Measurements from ENCODE around the gene LRRN3. TPM values are rescaled to one million over a fixed set of nuclear protein-coding genes. Genes with fewer than 3 reads are reported as not detected.

LRRN3 gene
- total RNA-seq, 2 experiments from 2014 or later, result 32.5 to 34.8 TPM

GRCh38 chr7:111108000-111108399 is 17.1 kb downstream of the LRRN3 start:
- ChIA-PET POLR2A (interaction anchor here (0.6 kb wide), 1 partner anchor 879 kb away, joined by 3 read pairs; no protein-coding TSS in a partner anchor), CTCF (interaction anchor here (1.0 kb wide), 1 partner anchor 9 kb away, joined by 4 read pairs; no protein-coding TSS in a partner anchor)
- Mint-ChIP-seq H3K36me3 (ENCODE audit: low read depth) (peaks cover 64% of the 10 kb centered on the region), H3K4me1 (ENCODE audit: low read depth) (peaks cover 73% of the 10 kb centered on the region), H3K4me3 (no peak overlapping the region), H3K27me3 (no peaks in the 10 kb centered on the region), H3K27ac (no peak overlapping the region), H3K9me3 (peaks cover 1% of the 10 kb centered on the region)
- TF ChIP-seq CTCF (IDR thresholded peaks at IDR 0.05), result no peak
- DNase-seq, result no peak
- ATAC-seq, result no peak
- intact Hi-C loops (cut with micrococcal nuclease), result no loop called here

DNA sequence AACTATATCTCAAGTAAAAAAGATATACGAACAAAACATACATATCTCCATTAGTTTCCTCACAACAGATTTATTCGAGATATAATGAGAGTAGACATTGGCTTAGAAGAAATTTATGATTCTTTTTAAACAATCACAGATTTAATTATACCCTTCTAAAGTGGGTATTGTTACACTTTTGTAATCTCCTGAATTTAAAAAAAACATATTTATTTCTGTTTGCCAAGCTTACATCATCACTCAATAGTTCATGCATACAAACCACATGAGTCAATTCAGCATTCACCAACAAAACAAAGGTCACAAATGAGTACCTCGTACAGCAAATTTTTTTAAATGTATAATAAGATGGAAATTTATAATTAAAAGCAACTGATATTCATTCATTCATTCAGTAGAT is 17.6 kb downstream of the LRRN3 start:
- H3K27me3 Mint-ChIP-seq, result no peaks in the 10 kb centered on the region
- peak; percentile 45 for ATAC-seq
- H3K4me3 Mint-ChIP-seq, result no peak overlapping the region
- POLR2A ChIA-PET, result interaction anchor here (0.6 to 1.0 kb wide), 3 partner anchors 453 to 1032 kb away, joined by 3 read pairs; no protein-coding TSS in a partner anchor
- TF ChIP-seq CTCF (IDR thresholded peaks at IDR 0.05), result no peak
- CTCF ChIA-PET, result interaction anchor here (1.5 kb wide), 1 partner anchor 10 kb away, joined by 3 read pairs; no protein-coding TSS in a partner anchor
- intact Hi-C loops (cut with micrococcal nuclease), result no loop called here
- H3K27ac Mint-ChIP-seq, result peak overlapping the region; percentile 15
- no peak for DNase-seq
- H3K9me3 Mint-ChIP-seq, result peaks cover 1% of the 10 kb centered on the region
- peaks cover 73% of the 10 kb centered on the region for H3K4me1 Mint-ChIP-seq (ENCODE audit: low read depth)
- peaks cover 62% of the 10 kb centered on the region for H3K36me3 Mint-ChIP-seq (ENCODE audit: low read depth)

DNA sequence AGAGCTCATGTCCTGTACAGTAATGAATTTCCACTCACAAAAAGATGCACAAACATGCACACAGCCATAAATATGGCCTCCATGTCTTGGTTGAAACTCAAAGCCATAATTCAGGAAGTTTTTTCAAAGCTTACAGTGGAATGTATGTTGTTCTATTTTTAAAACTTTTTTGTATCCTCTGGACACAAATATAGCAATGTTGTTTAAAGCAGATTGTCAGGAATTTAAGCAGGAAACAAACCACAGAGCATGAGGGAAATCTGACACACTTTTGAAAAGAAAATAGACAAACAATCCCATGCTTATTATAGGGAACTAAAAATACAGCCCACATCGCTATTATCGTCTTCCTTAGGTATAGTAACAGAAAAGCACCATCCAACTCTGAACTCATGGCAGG is 21.5 kb downstream of the LRRN3 start:
- POLR2A ChIA-PET, result interaction anchor here (0.6 to 1.0 kb wide), 4 partner anchors 14 to 237 kb away, joined by 3 read pairs; partner anchors contain the start of gene LRRN3
- peaks cover 62% of the 10 kb centered on the region for H3K36me3 Mint-ChIP-seq (ENCODE audit: low read depth)
- intact Hi-C loops (cut with micrococcal nuclease), result no loop called here

DNA sequence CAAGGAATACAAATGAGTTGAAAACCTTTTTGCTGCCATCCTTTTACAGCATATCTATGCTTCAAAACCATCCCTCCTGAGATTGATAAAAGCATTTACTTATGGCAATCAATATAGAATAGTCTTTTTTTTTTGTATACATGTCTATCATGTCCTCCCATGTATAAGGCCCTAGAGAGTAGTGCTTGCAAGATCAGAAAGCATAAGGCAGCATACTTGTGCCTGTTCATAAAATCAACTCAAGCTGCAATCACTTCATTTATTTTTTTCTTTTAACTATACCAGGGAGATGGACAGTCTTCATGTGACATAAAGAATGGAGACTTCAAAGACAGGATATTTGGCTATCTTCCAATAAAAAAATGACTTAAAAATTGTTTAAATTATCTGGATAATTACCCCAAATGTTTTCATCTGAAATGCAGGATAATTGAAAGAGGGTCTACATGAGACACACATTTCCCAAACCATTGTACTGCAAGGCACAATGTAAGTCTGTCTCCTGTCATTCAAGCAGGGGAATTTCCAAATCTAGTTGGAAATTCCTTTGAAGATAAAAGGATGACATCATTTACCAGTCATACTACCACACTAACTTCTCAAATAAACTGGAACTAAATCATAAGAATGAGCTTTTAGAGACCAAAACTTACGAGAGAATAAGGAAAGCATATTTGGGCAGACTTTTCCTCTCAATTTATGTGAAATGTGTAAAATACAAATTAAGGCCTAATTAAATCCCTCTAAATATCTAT is 22.5 kb downstream of the LRRN3 start:
- H3K9me3 Mint-ChIP-seq, result peaks cover 1% of the 10 kb centered on the region
- DNase-seq (no peak), ATAC-seq (peak; percentile 76)
- TF ChIP-seq CTCF (IDR thresholded peaks at IDR 0.05), result no peak
- CTCF ChIA-PET, result interaction anchor here (3.2 kb wide), 1 partner anchor 15 kb away, joined by 17 read pairs; no protein-coding TSS in a partner anchor
- H3K4me3 Mint-ChIP-seq, result no peak overlapping the region
- POLR2A ChIA-PET, result interaction anchor here (0.6 kb wide), 1 partner anchor 21 kb away, joined by 3 read pairs; no protein-coding TSS in a partner anchor
- intact Hi-C loops (cut with micrococcal nuclease), result no loop called here
- H3K36me3 Mint-ChIP-seq (ENCODE audit: low read depth), result peaks cover 67% of the 10 kb centered on the region
- peaks cover 47% of the 10 kb centered on the region for H3K4me1 Mint-ChIP-seq (ENCODE audit: low read depth)
- peak overlapping the region; percentile 83 for H3K27ac Mint-ChIP-seq
- H3K27me3 Mint-ChIP-seq, result no peaks in the 10 kb centered on the region

More for the DNA sequence above, 21.5 kb downstream of the LRRN3 start:
- Mint-ChIP-seq H3K4me1 (ENCODE audit: low read depth) (peaks cover 53% of the 10 kb centered on the region), H3K27me3 (no peaks in the 10 kb centered on the region), H3K27ac (peak overlapping the region; percentile 83), H3K4me3 (no peak overlapping the region), H3K9me3 (peaks cover 1% of the 10 kb centered on the region)
- no peak for DNase-seq
- CTCF ChIA-PET, result interaction anchor here (3.2 kb wide), 1 partner anchor 14 kb away, joined by 17 read pairs; no protein-coding TSS in a partner anchor
- TF ChIP-seq CTCF (IDR thresholded peaks at IDR 0.05), result no peak
- ATAC-seq, result no peak

GRCh38 chr7:111115966-111116365 is 25.0 kb downstream of the LRRN3 start:
- Mint-ChIP-seq H3K4me1 (ENCODE audit: low read depth) (peaks cover 32% of the 10 kb centered on the region), H3K36me3 (ENCODE audit: low read depth) (peaks cover 67% of the 10 kb centered on the region), H3K9me3 (peaks cover 5% of the 10 kb centered on the region), H3K27ac (peak overlapping the region; percentile 66), H3K27me3 (no peaks in the 10 kb centered on the region), H3K4me3 (no peak overlapping the region)
- POLR2A ChIA-PET, result no interaction called here
- no peak for TF ChIP-seq CTCF (IDR thresholded peaks at IDR 0.05)
- CTCF ChIA-PET, result no interaction called here
- no peak for ATAC-seq
- intact Hi-C loops (cut with micrococcal nuclease), result no loop called here
- no peak for DNase-seq

All from activated CD8-positive, alpha-beta T cell treated with anti-CD3 and anti-CD28 coated beads for 36 hours (primary cell).